Naive thymus-derived CD4-positive, alpha-beta T cell (primary cell): Measurements from ENCODE around the gene IFT52. TPM values are rescaled to one million over a fixed set of nuclear protein-coding genes. Genes with fewer than 3 reads are reported as not detected.
A peak's percentile ranks its signal among the peaks of the same experiment; 100 is the strongest.

Experiments used
- ATAC-seq: fragments of 150-1000 bp; cut with Tn5 transposase; 2 replicates; pipeline ENCODE4 v1.10.0; 2021; ENCODE audit warnings: mild to moderate bottlenecking, moderate library complexity
- CTCF ChIA-PET: fragments of 350-600 bp; sonication (Branson Sonifier 250); formaldehyde crosslinking; loops from one replicate; lab custom pipeline; 2021; ENCODE audit warnings: antibody characterized with exemption; lab: Charles Lee
- POLR2A ChIA-PET: fragments of 350-600 bp; sonication (Branson Sonifier 250); formaldehyde crosslinking; loops from one replicate; lab custom pipeline; 2021; ENCODE audit warnings: antibody characterized with exemption, inconsistent platforms; lab: Charles Lee
- DNase-seq, 9 donors: peaks; one replicate each; pipeline versions ENCODE4 v3.0.0 to v3.0.0-alpha.2; 2020 to 2022; ENCODE audit warnings: mixed read lengths in 1 of 9
- H3K27ac ChIP-seq: one replicate; pipeline ENCODE4 v1.7.0; 2013; ENCODE audit warnings: mild to moderate bottlenecking, low read depth, low read length, moderate library complexity
- H3K27me3 ChIP-seq, 2 donors: one replicate each; pipeline ENCODE4 v1.7.0; 2013; ENCODE audit warnings: low read length in 2 of 2, mild to moderate bottlenecking in 2 of 2, moderate library complexity in 2 of 2; ENCODE audit not compliant: control insufficient read depth in 2 of 2, insufficient read depth in 2 of 2
- H3K36me3 ChIP-seq, 3 experiments: 1 replicate in 2 of 3; 2 replicates in 1 of 3; pipeline ENCODE4 v1.7.0; 2013; ENCODE audit warnings: low read length in 3 of 3, mild to moderate bottlenecking in 3 of 3, moderate library complexity in 1 of 3; ENCODE audit not compliant: insufficient read depth in 3 of 3, control insufficient read depth in 2 of 3
- H3K4me1 ChIP-seq, 2 donors: one replicate each; pipeline ENCODE4 v1.7.0; 2013; ENCODE audit warnings: low read length in 2 of 2, mild to moderate bottlenecking in 2 of 2, moderate library complexity in 1 of 2; ENCODE audit not compliant: control insufficient read depth in 2 of 2, insufficient read depth in 2 of 2
- H3K4me3 ChIP-seq: 2 replicates; pipeline ENCODE4 v1.7.0; 2013; ENCODE audit warnings: mild to moderate bottlenecking, low read length
- H3K9me3 ChIP-seq, 3 experiments: 1 replicate in 2 of 3; 2 replicates in 1 of 3; pipeline ENCODE4 v1.7.0; 2013; ENCODE audit warnings: low read length in 3 of 3; ENCODE audit not compliant: control insufficient read depth in 2 of 3
- H3K27ac Mint-ChIP-seq, 9 donors: one replicate each; pipeline ENCODE4 v1.8.0; 2020 to 2022; ENCODE audit warnings: mixed read lengths in 9 of 9, mild to moderate bottlenecking in 8 of 9, moderate library complexity in 5 of 9, inconsistent platforms in 2 of 9
- H3K27me3 Mint-ChIP-seq, 5 donors: one replicate each; pipeline ENCODE4 v1.8.0; 2021 to 2022; ENCODE audit warnings: mixed read lengths in 5 of 5, mild to moderate bottlenecking in 1 of 5
- H3K36me3 Mint-ChIP-seq, 5 donors: one replicate each; pipeline ENCODE4 v1.8.0; 2020 to 2022; ENCODE audit warnings: mixed read lengths in 5 of 5, mild to moderate bottlenecking in 3 of 5, inconsistent platforms in 1 of 5
- H3K4me1 Mint-ChIP-seq, 7 donors: one replicate each; pipeline ENCODE4 v1.8.0; 2020 to 2022; ENCODE audit warnings: mixed read lengths in 7 of 7, mild to moderate bottlenecking in 3 of 7, inconsistent platforms in 1 of 7
- H3K4me3 Mint-ChIP-seq, 10 donors: one replicate each; pipeline ENCODE4 v1.8.0; 2020 to 2022; ENCODE audit warnings: mild to moderate bottlenecking in 10 of 10, mixed read lengths in 10 of 10, moderate library complexity in 6 of 10, inconsistent platforms in 2 of 10
- H3K9me3 Mint-ChIP-seq, 11 donors: one replicate each; pipeline ENCODE4 v1.8.0; 2020 to 2022; ENCODE audit warnings: mixed read lengths in 11 of 11, mild to moderate bottlenecking in 4 of 11, inconsistent platforms in 1 of 11, moderate library complexity in 1 of 11
- intact Hi-C, 2 donors: fragments of 100-400 bp; cut with micrococcal nuclease; formaldehyde crosslinking; loops; one replicate each; pipeline ENCODE4 v1.15.1; 2023
- polyA plus RNA-seq, 2 donors: library from polyadenylated mRNA; unstranded; fragments of 300-500 nt; fragmentation: Illumina TruSeq; gene quantifications; one replicate each; pipeline ENCODE4 v1.2.3, GENCODE V29; 2021
- total RNA-seq, 6 experiments: library from RNA in 5 of 6; stranded (reverse) in 5 of 6; gene quantifications; 1 replicate in 5 of 6; 2 replicates in 1 of 6; pipeline ENCODE4 v1.2.3 and lab custom pipeline; 2021 to 2026

The IFT52 gene
- total and polyA plus RNA-seq, 7 experiments from 2014 or later: 14.8 to 34.9 (median 17.9) TPM

- no peaks in the 10 kb centered on the region for H3K9me3 ChIP-seq
- DNase-seq (no peak), ATAC-seq (no peak)
- Mint-ChIP-seq H3K36me3 (peaks cover 0 to 33% (median 12%) of the 10 kb centered on the region in 5 donors), H3K27ac (no peak overlapping the region), H3K4me1 (no peaks in the 10 kb centered on the region), H3K4me3 (no peak overlapping the region), H3K9me3 (peaks cover 0 to 7% (median 0%) of the 10 kb centered on the region in 11 donors), H3K27me3 (no peaks in the 10 kb centered on the region)
- ChIA-PET CTCF (interaction anchor here (0.6 to 0.7 kb wide), 3 partner anchors 72 to 97 kb away, joined by 3 to 6 read pairs (median 3); no protein-coding TSS in a partner anchor), POLR2A (no interaction called here)
- H3K4me1 ChIP-seq: no peaks in the 10 kb centered on the region
- no peak overlapping the region for H3K4me3 ChIP-seq
- no peaks in the 10 kb centered on the region for H3K36me3 ChIP-seq
- intact Hi-C loops: no loop called here
- no peak overlapping the region for H3K27ac ChIP-seq
- no peaks in the 10 kb centered on the region for H3K27me3 ChIP-seq
Measured at GRCh38 chr20:43545837-43546578, 44.7 kb upstream of the IFT52 start.

GRCh38 chr20:43548273-43548880, 42.4 kb upstream of the IFT52 start:
- no peak overlapping the region for H3K4me3 ChIP-seq
- no peak overlapping the region for H3K4me3 Mint-ChIP-seq
- H3K27me3 ChIP-seq: no peaks in the 10 kb centered on the region
- H3K27me3 Mint-ChIP-seq: no peaks in the 10 kb centered on the region
- H3K36me3 ChIP-seq: no peaks in the 10 kb centered on the region
- ChIA-PET POLR2A (no interaction called here), CTCF (no interaction called here)
- no peak for DNase-seq
- no peaks in the 10 kb centered on the region for H3K4me1 ChIP-seq
- intact Hi-C loops: no loop called here
- H3K36me3 Mint-ChIP-seq: peaks cover 4 to 34% (median 16%) of the 10 kb centered on the region in 5 donors
- H3K27ac ChIP-seq: no peak overlapping the region
- H3K9me3 ChIP-seq: no peaks in the 10 kb centered on the region
- no peak overlapping the region for H3K27ac Mint-ChIP-seq
- no peak for ATAC-seq
- no peaks in the 10 kb centered on the region for H3K4me1 Mint-ChIP-seq
- peaks cover 0 to 7% (median 0%) of the 10 kb centered on the region in 11 donors for H3K9me3 Mint-ChIP-seq

- CTCF ChIA-PET: no interaction called here
- ATAC-seq: no peak
Measured at GRCh38 chr20:43549416-43550065, 41.2 kb upstream of the IFT52 start.

GRCh38 chr20:43550456-43550855, 40.3 kb upstream of the IFT52 start:
- Histone ChIP-seq H3K27ac (no peak overlapping the region), H3K36me3 (no peaks in the 10 kb centered on the region), H3K27me3 (no peaks in the 10 kb centered on the region), H3K4me1 (no peaks in the 10 kb centered on the region), H3K4me3 (no peak overlapping the region), H3K9me3 (no peaks in the 10 kb centered on the region)
- intact Hi-C loops: no loop called here
- no peaks in the 10 kb centered on the region for H3K27me3 Mint-ChIP-seq
- H3K4me1 Mint-ChIP-seq: no peaks in the 10 kb centered on the region
- no peak overlapping the region for H3K4me3 Mint-ChIP-seq
- ATAC-seq: no peak
- peaks cover 4 to 34% (median 16%) of the 10 kb centered on the region in 5 donors for H3K36me3 Mint-ChIP-seq
- no peak for DNase-seq
- no peak overlapping the region for H3K27ac Mint-ChIP-seq
- H3K9me3 Mint-ChIP-seq: peaks cover 0 to 7% (median 0%) of the 10 kb centered on the region in 11 donors
- ChIA-PET CTCF (no interaction called here), POLR2A (no interaction called here)

More at GRCh38 chr20:43549416-43550065, 41.2 kb upstream of the IFT52 start:
- Mint-ChIP-seq H3K9me3 (peaks cover 0 to 7% (median 0%) of the 10 kb centered on the region in 11 donors), H3K27me3 (no peaks in the 10 kb centered on the region), H3K27ac (no peak overlapping the region), H3K4me3 (no peak overlapping the region), H3K4me1 (no peaks in the 10 kb centered on the region), H3K36me3 (peaks cover 4 to 34% (median 16%) of the 10 kb centered on the region in 5 donors)
- intact Hi-C loops: no loop called here
- DNase-seq: no peak
- Histone ChIP-seq H3K4me1 (no peaks in the 10 kb centered on the region), H3K9me3 (no peaks in the 10 kb centered on the region), H3K4me3 (no peak overlapping the region), H3K36me3 (no peaks in the 10 kb centered on the region), H3K27ac (no peak overlapping the region), H3K27me3 (no peaks in the 10 kb centered on the region)
- POLR2A ChIA-PET: no interaction called here

- H3K4me1 Mint-ChIP-seq: peaks cover 0 to 1% (median 0%) of the 10 kb centered on the region in 7 donors
- Histone ChIP-seq H3K9me3 (no peaks in the 10 kb centered on the region), H3K4me1 (no peaks in the 10 kb centered on the region), H3K27me3 (no peaks in the 10 kb centered on the region), H3K4me3 (no peak overlapping the region), H3K27ac (no peak overlapping the region), H3K36me3 (no peaks in the 10 kb centered on the region)
- peaks cover 0 to 1% (median 0%) of the 10 kb centered on the region in 11 donors for H3K9me3 Mint-ChIP-seq
- no peaks in the 10 kb centered on the region for H3K27me3 Mint-ChIP-seq
- H3K36me3 Mint-ChIP-seq: peaks cover 0 to 11% (median 4%) of the 10 kb centered on the region in 5 donors
- POLR2A ChIA-PET: no interaction called here
- ATAC-seq (no peak), DNase-seq (no peak)
- H3K4me3 Mint-ChIP-seq: no peak overlapping the region
- intact Hi-C loops: no loop called here
- no peak overlapping the region for H3K27ac Mint-ChIP-seq
- CTCF ChIA-PET: no interaction called here
Measured at GRCh38 chr20:43554369-43554768, 36.4 kb upstream of the IFT52 start.

- Histone ChIP-seq H3K4me3 (no peak within 1 kb of the TSS), H3K9me3 (no peaks in the 10 kb centered on the region), H3K4me1 (no peaks in the 10 kb centered on the region), H3K27ac (no peak within 1 kb of the TSS), H3K36me3 (no peaks in the 10 kb centered on the region), H3K27me3 (no peaks in the 10 kb centered on the region)
- no peaks in the 10 kb centered on the region for H3K36me3 Mint-ChIP-seq
- H3K9me3 Mint-ChIP-seq: peaks cover 0 to 1% (median 0%) of the 10 kb centered on the region in 11 donors
- no peaks in the 10 kb centered on the region for H3K27me3 Mint-ChIP-seq
- CTCF ChIA-PET: interaction anchor here (1.4 kb wide), 1 partner anchor 20 kb away, joined by 4 read pairs; no protein-coding TSS in a partner anchor
- ATAC-seq: no peak
- intact Hi-C loops: no loop called here
- H3K27ac Mint-ChIP-seq: peak within 1 kb of the TSS in 1 of 9 donors; percentile 11
- no peak for DNase-seq
- no peak within 1 kb of the TSS for H3K4me3 Mint-ChIP-seq
- peaks cover 0 to 2% (median 0%) of the 10 kb centered on the region in 7 donors for H3K4me1 Mint-ChIP-seq
- POLR2A ChIA-PET: no interaction called here
Measured at GRCh38 chr20:43558412-43559146, 32.2 kb upstream of the IFT52 start, which contains the start of gene SGK2. Gene SGK2, plus strand, starts transcription at chr20:43559027. Its CDS starts 7,469 bp downstream, at chr20:43566496.
